Stimulated activated CD4-positive, alpha-beta T cell treated with anti-CD3 and anti-CD28 coated beads, Interleukin-12 subunit alpha, Interleukin-12 subunit beta, amount 100 ng/mL, for 48 hours (primary cell): ENCODE measurements around the gene CCDC152.
A peak's percentile ranks its signal among the peaks of the same experiment; 100 is the strongest.
"Not testable (repeated sequence)": the region's sequence is repeated elsewhere in the genome, so short reads cannot be mapped to it uniquely, and the experiment has no call there.

Experiments
- DNase-seq, 3 donors: peaks; one replicate each; pipeline ENCODE4 v3.0.0-alpha.2; 2020; ENCODE audit warnings: low read depth in 2 of 3, low spot score in 1 of 3

Gene CCDC152

GRCh38 chr5:42756606-42757601, at the start of gene CCDC152:
TSS of gene CCDC152 (plus strand) at chr5:42756818. CDS start at chr5:42759122, 2,304 bp downstream.
- peak; percentile 49 to 55 (median 50) for DNase-seq

- no peak for DNase-seq
These were observed 40.8 kb upstream of the CCDC152 start for GRCh38 chr5:42715785-42716184.

DNA sequence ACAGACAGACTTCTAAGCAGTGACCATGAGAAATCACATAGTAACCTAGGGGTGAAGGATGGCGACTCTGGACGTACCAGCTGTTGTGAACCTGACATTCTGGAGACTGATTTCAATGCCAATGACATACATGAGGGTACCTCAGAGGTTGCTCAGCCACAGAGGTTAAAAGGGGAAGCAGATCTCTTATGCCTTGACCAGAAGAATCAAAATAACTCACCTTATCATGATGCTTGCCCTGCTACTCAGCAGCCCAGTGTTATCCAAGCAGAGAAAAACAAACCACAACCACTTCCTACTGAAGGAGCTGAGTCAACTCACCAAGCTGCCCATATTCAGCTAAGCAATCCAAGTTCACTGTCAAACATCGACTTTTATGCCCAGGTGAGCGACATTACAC, 38.0 kb upstream of the CCDC152 start:
- DNase-seq, result no peak

DNA sequence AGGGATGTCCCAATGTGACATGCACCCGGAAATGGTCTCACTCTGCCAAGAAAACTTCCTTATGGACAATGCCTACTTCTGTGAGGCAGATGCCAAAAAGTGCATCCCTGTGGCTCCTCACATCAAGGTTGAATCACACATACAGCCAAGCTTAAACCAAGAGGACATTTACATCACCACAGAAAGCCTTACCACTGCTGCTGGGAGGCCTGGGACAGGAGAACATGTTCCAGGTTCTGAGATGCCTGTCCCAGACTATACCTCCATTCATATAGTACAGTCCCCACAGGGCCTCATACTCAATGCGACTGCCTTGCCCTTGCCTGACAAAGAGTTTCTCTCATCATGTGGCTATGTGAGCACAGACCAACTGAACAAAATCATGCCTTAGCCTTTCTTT, 37.6 kb upstream of the CCDC152 start:
- no peak for DNase-seq

- DNase-seq, result no peak
These were observed 36.4 kb upstream of the CCDC152 start for GRCh38 chr5:42720251-42720650.

- no peak for DNase-seq
These were observed 35.1 kb upstream of the CCDC152 start for GRCh38 chr5:42721484-42721883.

DNA sequence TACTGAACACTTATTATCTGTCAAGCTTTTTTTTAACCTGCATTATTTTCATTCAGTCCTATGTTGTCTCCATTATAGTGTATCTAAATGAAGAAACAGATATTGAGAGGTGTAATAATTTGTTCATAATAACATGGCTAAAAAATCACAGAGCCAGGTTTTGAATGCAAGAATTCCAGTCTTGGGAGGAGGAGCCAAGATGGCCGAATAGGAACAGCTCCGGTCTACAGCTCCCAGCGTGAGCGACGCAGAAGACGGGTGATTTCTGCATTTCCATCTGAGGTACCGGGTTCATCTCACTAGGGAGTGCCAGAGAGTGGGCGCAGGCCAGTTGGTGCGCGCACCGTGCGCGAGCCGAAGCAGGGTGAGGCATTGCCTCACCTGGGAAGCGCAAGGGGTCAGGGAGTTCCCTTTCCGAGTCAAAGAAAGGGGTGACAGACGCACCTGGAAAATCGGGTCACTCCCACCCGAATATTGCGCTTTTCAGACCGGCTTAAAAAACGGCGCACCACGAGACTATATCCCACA, 22.0 kb upstream of the CCDC152 start:
- DNase-seq, result not testable (repeated sequence)

- DNase-seq, result no peak
These were observed 15.7 kb upstream of the CCDC152 start for GRCh38 chr5:42740920-42741319.

- DNase-seq, result peak in 1 of 3 donors; percentile 16
These were observed 11.2 kb upstream of the CCDC152 start for GRCh38 chr5:42745426-42745825.

- DNase-seq, result no peak
These were observed 10.8 kb upstream of the CCDC152 start for GRCh38 chr5:42745856-42746255.

DNA sequence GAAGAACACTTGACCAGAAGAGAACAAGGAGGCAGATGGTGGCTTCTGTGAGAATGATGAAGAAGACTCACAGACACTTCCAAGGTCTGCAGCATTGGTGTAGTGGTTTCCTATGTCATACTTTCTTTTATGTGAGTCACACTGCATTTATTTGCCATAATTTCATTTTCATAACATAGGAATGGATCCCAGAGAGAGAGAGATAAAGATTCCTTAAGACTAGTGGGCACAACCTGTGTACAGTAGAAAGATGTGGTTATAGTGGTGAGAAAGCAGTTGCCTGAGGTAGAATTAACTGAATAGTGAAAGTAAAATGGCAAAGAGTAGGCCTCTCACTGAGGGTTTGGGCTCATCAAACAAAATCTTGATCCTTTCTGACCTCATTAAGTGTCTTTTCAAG, 7.6 kb upstream of the CCDC152 start:
- no peak for DNase-seq

GRCh38 chr5:42750507-42750906, 6.1 kb upstream of the CCDC152 start:
- no peak for DNase-seq

DNA sequence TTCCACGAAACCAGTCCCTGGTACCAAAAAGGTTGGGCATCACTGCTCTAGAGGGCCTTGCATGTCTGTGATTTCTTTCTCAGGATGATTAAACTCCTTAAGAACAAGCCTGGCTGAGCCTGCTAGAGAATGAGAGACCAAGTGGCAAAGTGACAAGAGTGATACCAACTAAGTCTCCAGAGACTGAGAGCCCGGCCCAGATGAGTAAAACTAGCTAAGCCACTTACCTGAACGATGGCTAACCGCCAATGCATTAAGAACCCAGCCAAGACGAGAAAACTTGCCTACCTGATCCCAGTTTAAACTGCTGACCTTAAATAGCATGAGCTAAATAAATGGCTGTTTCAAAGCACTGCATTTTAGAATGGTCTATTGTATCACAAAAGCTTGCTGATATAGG, 5.6 kb upstream of the CCDC152 start:
- DNase-seq, result no peak

DNA sequence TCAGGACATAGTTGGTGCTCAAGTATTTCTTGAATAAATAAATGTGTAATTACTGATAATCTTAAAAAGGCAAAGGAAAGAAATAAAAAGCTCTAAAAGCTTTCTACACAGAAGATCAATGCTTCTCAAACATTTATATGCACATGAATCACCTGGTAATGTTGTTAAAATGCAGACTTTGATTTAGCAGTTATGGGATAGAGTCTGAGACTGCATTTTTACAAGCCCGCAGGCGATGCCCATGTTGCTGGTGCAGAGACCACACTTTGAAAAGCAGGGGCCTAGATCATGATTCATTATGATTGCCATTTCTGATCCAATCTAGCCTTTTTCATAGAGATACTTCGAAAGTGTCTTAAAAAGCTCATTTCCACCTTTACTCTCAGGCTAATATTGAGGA, 3.5 kb upstream of the CCDC152 start:
- DNase-seq, result no peak

GRCh38 chr5:42759456-42759855, 2.8 kb downstream of the CCDC152 start:
- no peak for DNase-seq

DNA sequence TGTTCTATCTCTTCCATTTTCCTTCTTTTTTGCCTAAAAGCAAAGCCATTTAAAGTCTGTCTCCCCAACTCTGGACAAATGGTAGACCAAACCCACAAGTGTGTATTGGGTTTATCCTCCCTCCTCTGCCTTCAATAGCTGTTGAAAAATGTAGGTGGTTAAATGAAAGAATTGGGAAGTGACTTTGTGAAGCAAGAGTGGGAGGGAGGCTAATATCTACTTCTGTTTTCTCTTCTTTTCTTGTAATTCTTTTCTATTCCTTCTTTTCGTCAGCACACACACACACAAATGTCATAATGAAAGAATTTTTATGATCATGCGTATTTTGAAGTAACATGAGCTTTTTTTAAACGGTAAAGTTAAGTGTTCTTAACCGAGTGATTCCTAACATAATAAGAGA, 3.8 kb downstream of the CCDC152 start:
- DNase-seq, result no peak

DNA sequence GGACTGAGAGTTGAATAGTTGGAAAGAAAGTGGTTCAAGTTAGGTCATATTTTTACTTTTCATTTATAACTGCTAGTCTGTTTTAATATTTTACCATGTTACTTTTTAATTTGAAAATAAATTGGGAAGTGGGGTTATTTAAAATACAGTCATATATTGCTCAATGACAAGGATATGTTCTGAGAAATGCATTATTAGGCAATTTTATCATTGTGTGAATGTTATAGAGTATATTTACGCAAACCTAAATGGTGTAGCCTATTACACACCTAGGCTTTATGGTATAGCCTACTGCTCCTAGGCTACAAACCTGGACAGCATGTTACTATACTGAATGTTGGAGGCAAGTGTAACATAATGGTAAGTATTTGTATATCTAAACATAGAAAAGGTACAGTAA, 5.2 kb downstream of the CCDC152 start:
- DNase-seq, result no peak

DNA sequence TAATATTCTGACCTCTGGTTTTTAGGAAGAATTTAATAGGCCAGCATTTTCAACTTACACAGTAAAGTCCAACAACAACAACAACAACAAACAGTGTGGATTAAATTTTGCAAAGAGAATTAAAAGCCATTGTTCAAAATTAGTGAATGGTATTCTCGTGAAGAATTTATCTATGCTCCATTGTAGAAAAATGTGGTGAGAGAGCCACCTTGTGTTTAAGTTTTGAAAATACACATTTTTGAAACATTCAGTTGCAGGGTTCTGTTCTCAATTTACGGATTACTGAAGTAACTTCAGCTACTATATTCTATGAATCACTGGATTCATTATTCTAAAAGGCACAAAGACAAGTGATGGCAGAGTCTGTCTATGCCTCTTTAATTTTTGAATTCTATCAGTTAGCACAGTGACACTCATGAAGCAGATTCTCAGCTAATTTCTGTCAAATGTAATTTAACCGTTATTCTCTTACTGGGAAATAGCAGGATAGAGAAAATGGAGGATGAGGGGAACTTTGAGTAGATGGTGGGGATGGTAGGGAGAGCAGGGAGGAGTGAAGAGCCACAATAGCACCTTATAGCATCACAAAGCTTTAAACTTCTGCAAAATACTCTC, 11.0 kb downstream of the CCDC152 start:
- DNase-seq, result peak in 1 of 3 donors; percentile 4

GRCh38 chr5:42768106-42768504, 11.5 kb downstream of the CCDC152 start:
- no peak for DNase-seq

GRCh38 chr5:42770003-42770402, 13.4 kb downstream of the CCDC152 start:
- DNase-seq, result no peak

- DNase-seq, result no peak
These were observed 15.8 kb downstream of the CCDC152 start for GRCh38 chr5:42772265-42772993.
